ENCODE measurements around the gene SARDH.

The SARDH gene

GRCh38 chr9:133643362-133643755 is 94.8 kb downstream of the SARDH start:
- Histone ChIP-seq H3K4me1 (ENCODE audit: control insufficient read depth, insufficient read depth, low read length) (no peaks in the 10 kb centered on the region), H3K9me3 (ENCODE audit: control insufficient read depth, insufficient read depth, low read depth, low read length) (no peaks in the 10 kb centered on the region), H3K4me3 (ENCODE audit: low read depth, low read length) (no peak overlapping the region), H3K36me3 (ENCODE audit: control insufficient read depth in 2 of 2, insufficient read depth in 1 of 2, low read length in 2 of 2) (no peaks in the 10 kb centered on the region), H3K27ac (ENCODE audit: extremely low read depth, low read depth, low read length) (no peak overlapping the region)
- ChIA-PET CTCF (no interaction called here), POLR2A (no interaction called here)
- TF ChIP-seq ZNF624 (tag by site-specific recombination; IDR thresholded peaks at IDR 0.05) = no peak
- TF ChIP-seq ZNF571 (tag by site-specific recombination; IDR thresholded peaks at IDR 0.05) = no peak
- no peak for TF ChIP-seq KLF1 (tag by site-specific recombination; IDR thresholded peaks at IDR 0.05)
- TF ChIP-seq ZSCAN23 (tag by site-specific recombination; IDR thresholded peaks at IDR 0.05) = no peak
- no peak for TF ChIP-seq MEIS1 (CRISPR knock-in tag; IDR thresholded peaks at IDR 0.05; ENCODE audit: borderline replicate concordance)
- TF ChIP-seq YY2 (tag by site-specific recombination; IDR thresholded peaks at IDR 0.05) = no peak
- TF ChIP-seq, protein P1, sequence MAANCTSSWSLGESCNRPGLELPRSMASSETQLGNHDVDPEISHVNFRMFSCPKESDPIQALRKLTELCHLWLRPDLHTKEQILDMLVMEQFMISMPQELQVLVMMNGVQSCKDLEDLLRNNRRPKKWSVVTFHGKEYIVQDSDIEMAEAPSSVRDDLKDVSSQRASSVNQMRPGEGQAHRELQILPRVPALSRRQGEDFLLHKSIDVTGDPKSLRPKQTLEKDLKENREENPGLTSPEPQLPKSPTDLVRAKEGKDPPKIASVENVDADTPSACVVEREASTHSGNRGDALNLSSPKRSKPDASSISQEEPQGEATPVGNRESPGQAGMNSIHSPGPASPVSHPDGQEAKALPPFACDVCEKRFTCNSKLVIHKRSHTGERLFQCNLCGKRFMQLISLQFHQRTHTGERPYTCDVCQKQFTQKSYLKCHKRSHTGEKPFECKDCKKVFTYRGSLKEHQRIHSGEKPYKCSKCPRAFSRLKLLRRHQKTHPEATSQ (tag by site-specific recombination; IDR thresholded peaks at IDR 0.05) = no peak
- no peak for TF ChIP-seq ZBTB8A (tag by site-specific recombination; IDR thresholded peaks at IDR 0.05)
- TF ChIP-seq, protein P2, sequence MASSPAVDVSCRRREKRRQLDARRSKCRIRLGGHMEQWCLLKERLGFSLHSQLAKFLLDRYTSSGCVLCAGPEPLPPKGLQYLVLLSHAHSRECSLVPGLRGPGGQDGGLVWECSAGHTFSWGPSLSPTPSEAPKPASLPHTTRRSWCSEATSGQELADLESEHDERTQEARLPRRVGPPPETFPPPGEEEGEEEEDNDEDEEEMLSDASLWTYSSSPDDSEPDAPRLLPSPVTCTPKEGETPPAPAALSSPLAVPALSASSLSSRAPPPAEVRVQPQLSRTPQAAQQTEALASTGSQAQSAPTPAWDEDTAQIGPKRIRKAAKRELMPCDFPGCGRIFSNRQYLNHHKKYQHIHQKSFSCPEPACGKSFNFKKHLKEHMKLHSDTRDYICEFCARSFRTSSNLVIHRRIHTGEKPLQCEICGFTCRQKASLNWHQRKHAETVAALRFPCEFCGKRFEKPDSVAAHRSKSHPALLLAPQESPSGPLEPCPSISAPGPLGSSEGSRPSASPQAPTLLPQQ (tag by site-specific recombination; IDR thresholded peaks at IDR 0.05) = no peak
- TF ChIP-seq GLIS2 (tag by site-specific recombination; IDR thresholded peaks at IDR 0.05) = no peak
- no peak for TF ChIP-seq ZNF660 (tag by site-specific recombination; IDR thresholded peaks at IDR 0.05)
- TF ChIP-seq ZNF280D (tag by site-specific recombination; IDR thresholded peaks at IDR 0.05) = no peak
- TF ChIP-seq GFI1B (tag by site-specific recombination; IDR thresholded peaks at IDR 0.05) = no peak
- TF ChIP-seq ZNF791 (tag by site-specific recombination; IDR thresholded peaks at IDR 0.05) = no peak
- TF ChIP-seq ZNF433 (tag by site-specific recombination; IDR thresholded peaks at IDR 0.05; ENCODE audit: low read depth) = no peak
- no peak for TF ChIP-seq ZNF626 (tag by site-specific recombination; IDR thresholded peaks at IDR 0.05)
- TF ChIP-seq ZNF157 (tag by site-specific recombination; IDR thresholded peaks at IDR 0.05) = no peak
- no peak for TF ChIP-seq ZNF350 (tag by site-specific recombination; IDR thresholded peaks at IDR 0.05)
- no peak for TF ChIP-seq ZFHX2 (tag by site-specific recombination; conservative IDR thresholded peaks at IDR 0.05)
- TF ChIP-seq ZNF211 (tag by site-specific recombination; IDR thresholded peaks at IDR 0.05; ENCODE audit: low read depth) = no peak

DNA sequence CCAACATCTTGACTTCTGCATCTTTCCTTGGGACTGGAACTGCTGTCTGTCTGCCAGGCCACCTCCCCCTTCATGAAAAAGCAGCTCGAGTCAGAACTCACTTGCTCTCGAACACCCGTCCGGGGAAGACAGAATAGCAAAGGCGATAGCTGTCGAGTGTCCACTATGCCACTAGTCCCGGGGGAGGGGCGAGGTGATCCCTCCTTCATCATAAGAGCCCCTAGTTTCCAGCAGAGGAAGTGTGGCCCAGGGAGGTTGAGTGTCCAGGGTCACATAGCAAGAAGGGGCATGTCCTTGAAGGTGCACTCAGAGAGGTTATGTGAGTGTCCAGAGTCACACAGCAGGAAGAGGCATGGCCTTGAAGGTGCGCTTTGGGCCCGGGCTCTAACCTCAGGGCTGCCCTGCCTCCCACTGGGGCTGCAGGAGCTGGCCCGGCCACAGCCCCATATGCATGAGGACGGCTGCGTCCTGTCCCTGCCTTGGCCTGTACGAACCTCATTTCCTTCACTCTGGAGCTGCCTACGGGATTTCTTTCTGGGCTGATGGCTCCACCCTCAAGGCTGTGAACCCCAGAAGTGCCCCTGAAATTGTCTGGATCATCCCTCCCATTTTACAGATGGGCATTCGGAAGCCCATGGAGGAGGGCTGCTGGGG is 95.3 kb downstream of the SARDH start:
- no peaks in the 10 kb centered on the region for H3K9me3 ChIP-seq (ENCODE audit: control insufficient read depth, insufficient read depth, low read depth, low read length)
- no peaks in the 10 kb centered on the region for H3K36me3 ChIP-seq (ENCODE audit: control insufficient read depth in 2 of 2, insufficient read depth in 1 of 2, low read length in 2 of 2)
- H3K27ac ChIP-seq (ENCODE audit: extremely low read depth, low read depth, low read length) = no peak overlapping the region
- ChIA-PET CTCF (no interaction called here), POLR2A (no interaction called here)
- no peaks in the 10 kb centered on the region for H3K4me1 ChIP-seq (ENCODE audit: control insufficient read depth, insufficient read depth, low read length)
- no peak overlapping the region for H3K4me3 ChIP-seq (ENCODE audit: low read depth, low read length)
- TF ChIP-seq SCRT2 (tag by site-specific recombination; IDR thresholded peaks at IDR 0.05) (no peak), ZNF768 (tag by site-specific recombination; IDR thresholded peaks at IDR 0.05) (peak; percentile 42; the same call in 1 of the 2 replicates), ZNF555 (tag by site-specific recombination; conservative IDR thresholded peaks at IDR 0.05) (no peak), ZFP3 (tag by site-specific recombination; IDR thresholded peaks at IDR 0.05; ENCODE audit: low read depth) (no peak), MYNN (tag by site-specific recombination; IDR thresholded peaks at IDR 0.05; ENCODE audit: borderline replicate concordance) (0 out of 2 replicates have a peak, but pooled peaks have one; percentile 51), BCL6B (tag by site-specific recombination; IDR thresholded peaks at IDR 0.05) (no peak)

Measured in HEK293 (cell line).